HG02763 (cell line): ENCODE results near the gene GALNT18.

Experiments
- ATAC-seq: cut with Tn5 transposase; IDR thresholded peaks from one replicate; pipeline ENCODE4 v1.9.1; 2021; ENCODE audit warnings: mild to moderate bottlenecking, moderate library complexity; ENCODE audit not compliant: unreplicated experiment

Gene GALNT18

DNA sequence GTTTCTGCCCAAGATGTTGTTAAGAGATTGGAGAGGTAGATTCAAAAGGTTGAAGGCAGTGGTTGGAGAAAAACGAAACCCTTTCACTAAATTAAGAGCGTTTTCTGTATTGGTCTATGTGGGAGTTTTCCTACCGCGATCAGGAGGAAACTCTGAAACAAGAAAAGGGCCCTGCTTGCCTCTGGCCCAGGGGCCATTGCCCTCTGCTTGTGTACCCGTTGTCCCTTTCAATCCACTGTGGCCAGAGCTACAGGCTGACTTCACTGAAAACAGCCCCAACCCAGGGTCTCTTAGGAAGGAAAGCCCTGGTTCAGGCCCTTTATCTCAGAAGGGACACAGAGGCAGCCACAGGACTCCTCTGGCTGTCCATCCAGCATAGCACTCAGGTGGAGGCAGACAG, 367.8 kb downstream of the GALNT18 start:
- ATAC-seq: no peak

DNA sequence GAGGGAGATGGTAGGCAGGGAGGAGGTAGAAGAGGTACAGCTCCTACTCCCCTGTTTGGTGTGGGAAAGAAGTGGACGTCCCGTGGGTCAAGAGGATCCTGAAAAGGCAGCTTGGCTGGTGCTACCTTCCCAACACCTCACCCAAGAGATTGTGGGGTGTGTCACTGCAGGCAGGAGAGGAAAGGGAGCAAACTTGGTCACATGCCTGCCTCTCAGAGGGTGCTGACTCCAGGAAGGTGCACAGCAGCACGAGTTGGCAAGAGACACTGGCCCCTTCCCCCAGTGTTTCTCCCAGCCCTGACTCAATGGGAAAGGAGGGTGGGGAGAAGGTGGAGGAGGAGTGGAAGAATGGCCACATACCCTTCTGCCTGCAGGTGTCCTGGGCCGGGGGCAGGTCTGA, 368.3 kb downstream of the GALNT18 start:
- ATAC-seq: no peak

DNA sequence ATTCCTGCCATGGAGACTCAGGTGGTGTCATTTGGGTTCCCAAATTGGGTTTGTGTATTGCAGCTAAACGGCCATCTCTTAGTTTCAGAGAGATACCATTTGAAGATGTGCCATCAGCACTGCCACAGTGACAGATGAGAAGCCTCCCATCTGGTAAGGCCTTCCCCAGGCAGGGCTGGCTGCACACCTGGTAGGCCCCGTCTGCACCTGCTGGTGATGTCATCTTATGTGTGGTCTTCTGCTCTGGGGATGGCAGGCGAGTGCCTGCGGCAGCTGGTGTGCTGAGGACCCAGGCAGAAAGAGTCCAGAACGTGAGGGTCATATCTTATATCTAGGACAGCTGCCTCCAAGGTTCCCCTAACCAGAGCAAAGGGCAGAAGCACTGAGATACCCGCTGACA, 369.4 kb downstream of the GALNT18 start:
- no peak for ATAC-seq

DNA sequence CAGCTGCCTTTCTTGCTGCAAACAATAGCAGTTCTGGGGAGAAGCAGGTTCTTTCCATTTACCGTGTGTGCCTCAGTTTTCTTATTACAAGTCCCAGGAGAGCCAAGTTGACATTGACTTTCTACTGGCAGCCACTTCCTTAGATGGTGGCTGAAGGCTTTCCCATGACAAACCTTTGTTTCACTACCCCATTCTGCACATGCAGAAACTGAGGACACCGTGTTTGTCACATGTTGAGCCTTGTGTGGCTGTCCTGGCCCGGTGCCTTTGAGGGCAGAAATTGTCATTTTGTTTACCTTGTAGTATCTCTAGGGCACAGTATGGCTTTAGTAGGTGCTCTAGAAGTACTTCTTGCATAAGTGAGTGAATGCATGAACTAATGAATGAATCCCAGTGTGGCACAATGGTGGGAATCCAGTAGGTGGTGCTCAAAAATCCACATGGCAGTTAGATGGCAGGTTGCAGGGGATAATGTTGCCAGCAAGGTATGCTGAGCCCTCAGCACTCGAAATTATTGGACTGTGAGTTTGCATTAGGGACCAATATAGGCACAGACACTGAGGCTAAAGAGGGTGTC, 370.3 kb downstream of the GALNT18 start:
- ATAC-seq: no peak

DNA sequence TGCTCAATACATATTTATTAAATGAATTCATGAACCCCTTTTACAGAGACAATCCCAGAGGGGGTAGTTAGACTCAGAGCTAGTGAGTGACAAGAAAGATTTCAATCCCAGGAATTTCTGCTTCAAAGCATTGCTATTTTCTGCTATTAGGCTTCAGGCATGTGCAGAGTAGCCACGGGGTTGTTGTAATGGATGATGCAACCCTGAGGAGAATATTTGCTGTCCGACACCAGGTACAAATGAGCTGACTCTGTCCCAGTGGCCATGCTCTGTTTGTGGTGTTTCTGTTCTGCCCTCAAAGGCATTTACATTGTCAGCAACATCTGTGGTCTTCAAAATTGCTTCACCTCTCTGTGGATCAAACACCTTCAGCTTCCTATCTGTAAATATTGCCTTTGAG, 371.3 kb downstream of the GALNT18 start:
- no peak for ATAC-seq

DNA sequence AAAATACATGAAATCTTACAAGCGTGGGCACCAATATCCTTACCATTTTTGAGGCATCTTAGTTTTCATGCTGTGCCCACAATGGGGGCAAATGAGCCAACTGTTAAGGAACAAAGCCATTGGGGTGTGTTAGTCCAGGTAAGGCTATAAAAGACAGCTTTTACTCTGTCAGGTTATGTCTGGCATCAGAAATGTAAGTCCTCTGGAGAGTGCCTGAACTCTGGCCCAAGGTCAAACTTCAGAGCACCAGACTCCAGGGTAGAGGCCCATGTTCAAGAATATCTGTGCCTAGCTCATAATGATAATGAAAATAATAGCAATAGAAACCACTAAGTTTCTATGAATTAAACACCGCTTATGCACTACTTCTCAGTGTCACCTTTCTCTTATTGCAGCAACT, 374.2 kb downstream of the GALNT18 start:
- no peak for ATAC-seq

DNA sequence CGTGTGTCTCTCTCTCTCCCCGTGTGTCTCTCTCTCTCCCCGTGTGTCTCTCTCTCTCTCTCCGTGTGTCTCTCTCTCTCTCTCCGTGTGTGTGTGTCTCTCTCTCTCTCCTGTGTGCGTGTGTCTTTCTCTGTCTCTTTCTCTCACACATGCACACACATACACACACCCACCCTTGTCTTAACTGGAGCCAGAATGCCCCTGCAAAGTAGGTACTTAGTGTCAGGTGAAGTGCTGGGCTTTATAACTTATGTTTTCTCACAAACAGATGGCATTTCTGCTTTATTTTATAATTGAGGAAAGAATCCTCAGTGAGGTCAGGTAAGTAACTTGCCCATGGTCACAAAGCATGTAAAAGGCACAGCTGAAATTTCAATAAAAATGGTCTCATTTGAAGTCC, 374.7 kb downstream of the GALNT18 start:
- ATAC-seq: no peak

DNA sequence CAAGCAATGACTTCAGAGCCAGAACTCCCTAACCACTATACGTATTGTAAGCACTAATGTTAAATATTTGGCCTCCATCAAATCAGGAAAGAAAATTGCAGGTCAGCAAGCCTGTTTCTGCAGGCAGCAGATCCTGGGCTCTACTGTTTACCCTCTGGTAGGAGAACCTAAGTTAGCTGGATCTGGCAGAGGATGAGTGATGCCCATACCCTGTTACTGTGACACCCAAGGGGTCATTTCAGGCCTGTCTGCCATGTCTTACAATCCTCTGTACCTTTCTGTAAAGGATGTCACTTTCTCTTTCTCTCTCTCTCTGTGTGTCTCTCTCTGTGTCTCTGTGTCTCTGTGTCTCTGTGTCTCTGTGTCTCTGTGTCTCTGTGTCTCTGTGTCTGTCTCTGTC, 375.6 kb downstream of the GALNT18 start:
- ATAC-seq: no peak

DNA sequence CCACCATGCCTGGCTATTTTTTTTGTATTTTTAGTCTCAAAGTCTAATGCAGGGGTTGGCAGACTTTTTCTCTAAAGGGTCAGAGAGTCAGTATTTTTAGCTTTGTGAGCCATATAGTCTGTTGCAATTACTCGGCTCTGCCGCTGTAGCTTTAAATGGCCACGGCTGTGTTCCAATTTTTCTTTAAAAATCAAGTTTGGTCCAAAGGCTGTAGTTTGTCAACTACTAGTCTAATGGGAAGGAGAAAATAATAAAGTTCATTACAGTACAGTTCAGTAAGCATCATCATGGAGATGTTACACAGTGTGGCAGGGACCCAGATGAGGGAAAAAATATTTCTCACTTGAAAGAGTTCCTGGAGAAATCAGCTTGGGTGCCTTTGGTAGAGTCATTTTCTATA, 376.4 kb downstream of the GALNT18 start:
- no peak for ATAC-seq

DNA sequence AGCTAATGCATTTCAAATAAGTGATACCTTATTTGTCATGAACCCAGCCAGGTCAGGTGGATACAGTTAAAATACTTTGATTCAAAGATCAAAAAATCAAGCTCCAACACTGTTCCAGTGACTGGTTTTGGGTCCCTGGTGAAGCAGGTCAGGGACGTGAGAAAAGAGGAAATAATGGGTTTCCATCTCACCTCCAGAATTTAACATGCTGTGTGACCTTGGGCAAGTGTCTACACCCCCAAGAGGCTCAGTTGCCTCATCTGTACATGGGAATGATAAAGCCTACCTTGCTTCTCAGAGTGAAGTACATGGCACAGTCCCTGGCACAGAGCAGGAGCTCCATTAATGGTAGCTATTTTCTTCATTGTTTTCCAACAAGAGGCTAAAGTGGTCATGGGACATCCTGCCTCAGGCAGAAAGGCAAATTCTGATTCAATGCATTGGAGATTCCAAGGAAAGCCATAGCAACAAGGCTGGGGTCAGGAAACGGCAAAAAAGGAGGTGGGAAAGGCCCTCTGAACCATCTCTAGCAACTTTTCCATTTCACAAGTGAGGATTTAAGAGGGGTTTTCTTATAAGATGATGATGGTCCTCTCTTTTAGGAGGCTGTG, 377.2 kb downstream of the GALNT18 start:
- ATAC-seq: no peak

DNA sequence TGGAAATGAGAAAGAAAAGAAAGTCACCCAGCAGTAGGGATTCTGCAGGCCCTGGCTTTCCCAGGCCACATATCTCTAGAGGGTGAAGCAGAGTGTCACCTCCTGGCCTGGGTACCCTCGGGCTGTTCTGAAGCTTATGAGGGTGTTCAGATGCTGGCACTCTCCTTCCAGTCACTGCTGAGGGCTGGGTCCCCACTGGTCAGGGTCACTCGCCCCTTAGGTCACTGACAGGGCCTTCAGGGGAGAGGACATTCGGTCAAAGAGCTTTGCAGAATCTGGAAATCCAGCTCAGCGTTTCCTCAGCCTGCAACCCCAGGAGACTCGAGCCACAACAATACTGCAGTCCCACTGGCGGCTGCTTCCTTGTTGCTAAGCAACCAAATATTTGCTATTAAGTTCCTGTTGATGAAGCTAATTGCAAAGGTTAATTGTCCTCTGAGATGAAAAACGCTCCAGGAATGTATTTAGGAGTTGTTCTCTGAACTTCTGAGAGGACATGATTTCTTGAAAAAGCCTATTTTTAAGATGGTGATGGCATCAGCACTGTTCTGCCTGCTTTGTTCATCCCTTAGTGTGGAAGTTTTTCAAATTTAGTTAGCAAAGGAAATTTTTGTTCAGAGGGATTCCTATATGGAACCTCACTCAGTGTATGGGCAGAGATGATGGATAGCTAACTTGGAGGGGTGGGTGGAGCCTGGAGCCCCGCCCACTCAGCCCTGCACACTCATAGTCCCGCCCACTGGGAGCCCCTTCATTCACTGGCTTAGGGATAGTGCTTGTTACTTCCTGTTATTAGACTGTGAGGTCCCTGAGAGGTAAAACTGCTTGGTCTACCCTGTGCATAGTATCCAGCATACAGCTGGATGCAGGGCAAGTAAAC, 378.0 kb downstream of the GALNT18 start:
- ATAC-seq: no peak

DNA sequence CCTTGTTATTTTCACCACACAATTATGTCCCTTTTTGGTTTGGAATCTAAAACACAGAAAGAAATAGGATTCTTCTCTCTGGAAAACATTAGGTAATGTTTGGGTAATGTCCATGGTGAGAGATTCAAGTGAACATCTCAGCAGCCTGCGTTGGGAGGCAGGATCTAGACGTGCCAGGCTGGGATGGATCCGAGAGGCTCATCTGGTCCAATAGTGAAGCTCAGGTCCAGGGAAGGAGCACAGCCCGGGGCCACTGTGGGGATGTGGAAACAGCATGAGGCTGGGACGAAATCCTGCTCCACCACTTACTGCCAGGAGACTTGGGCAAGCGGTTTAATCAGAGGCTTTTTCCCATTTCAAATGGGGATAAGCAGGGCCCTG, 378.6 kb downstream of the GALNT18 start:
- ATAC-seq: no peak

DNA sequence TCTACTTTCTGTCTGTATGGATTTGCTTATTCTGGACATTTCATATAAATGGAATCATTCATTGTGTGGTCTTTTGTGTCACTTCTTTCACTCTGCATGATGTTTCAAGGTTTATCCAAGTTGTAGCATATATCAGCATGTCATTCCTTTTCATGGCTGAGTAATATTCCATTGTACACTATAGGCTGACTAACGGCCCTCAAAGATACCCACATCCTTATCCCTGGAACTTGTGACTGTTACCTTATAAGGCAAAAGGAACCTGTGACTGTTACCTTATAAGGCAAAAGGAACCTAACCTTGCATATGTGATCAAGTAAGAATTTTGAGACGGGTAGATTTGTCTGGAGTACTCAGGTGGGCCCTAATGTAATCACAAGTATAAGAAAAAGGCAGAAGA, 380.5 kb downstream of the GALNT18 start:
- ATAC-seq: no peak

DNA sequence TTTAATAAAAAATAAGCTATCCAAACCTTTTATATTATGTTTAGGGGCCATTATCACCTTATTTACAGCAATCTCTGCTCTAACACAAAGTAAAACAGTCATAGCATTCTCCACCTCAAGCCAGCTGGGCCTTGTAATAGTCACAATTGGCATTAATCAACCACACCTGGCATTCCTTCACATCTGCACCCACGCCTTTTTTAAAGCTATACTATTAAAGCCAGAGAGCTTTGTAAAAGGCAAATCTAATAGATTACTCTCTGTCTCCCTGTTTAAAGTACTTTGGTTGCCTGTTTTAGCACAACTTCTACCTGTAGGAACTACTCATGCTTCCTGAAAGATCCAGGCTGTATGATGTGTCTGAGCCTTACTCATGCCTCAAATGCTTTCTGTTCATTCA, 381.8 kb downstream of the GALNT18 start:
- ATAC-seq: no peak

DNA sequence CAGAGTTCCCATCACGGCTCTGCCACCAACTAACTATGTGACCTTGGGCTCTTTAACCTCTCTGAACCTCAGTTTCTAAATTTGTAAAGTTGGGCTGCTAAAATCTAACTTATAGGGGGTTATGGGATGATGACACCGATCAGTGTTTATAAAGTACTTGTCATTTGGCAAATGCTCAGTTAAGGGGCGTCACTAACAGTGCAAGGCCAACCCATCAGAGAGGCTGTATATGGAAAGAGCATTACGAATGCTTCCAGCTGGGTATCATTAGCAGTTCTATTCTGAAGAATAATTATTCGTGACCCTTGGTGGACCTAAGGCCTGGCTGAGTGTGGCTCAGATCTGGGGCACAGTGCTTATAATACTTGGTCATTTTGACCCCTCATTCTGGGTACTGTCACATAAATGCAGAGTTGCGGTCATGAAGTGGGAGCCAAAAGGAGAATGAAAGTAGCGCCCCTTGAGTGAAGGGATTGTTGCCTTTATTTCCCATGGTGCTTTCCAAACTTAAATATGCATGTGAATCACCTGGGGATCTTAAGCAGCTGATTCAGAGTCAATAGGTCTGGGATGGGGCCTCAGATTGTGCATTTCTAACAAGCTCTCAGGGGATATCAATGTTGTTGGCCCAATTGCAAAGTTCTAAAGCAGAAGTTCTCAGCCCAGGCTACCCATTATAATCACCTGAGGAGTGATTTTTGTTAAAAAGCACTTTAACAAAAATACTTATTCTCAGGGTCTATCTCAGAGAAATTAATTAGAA, 384.6 kb downstream of the GALNT18 start:
- ATAC-seq: no peak

DNA sequence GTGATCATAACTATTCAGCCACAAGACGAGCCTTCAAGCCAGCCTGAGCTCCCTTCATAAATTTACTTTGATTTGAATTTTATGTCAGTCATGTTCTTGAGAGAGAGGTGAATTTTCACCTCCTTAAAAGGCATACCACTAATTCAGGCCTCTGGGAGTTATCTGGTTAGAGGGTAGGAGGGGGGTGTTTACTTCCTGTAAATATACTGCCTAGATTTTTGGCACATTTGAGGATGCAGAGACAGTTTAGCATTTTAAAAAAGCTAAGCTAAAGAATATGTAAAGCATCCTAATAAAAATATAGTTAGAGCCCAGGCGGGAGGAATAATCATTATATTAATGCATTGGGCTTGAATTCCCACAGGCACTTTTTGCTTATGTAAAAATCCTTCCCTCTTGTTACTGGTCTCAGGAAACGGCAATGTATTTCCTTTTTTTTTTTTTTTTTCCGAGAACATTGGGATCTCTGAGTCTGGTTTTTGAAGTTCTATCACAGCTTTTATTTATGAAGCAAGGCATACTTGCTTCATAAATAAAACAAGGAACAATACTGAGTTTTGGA, 385.2 kb downstream of the GALNT18 start:
- ATAC-seq: no peak

DNA sequence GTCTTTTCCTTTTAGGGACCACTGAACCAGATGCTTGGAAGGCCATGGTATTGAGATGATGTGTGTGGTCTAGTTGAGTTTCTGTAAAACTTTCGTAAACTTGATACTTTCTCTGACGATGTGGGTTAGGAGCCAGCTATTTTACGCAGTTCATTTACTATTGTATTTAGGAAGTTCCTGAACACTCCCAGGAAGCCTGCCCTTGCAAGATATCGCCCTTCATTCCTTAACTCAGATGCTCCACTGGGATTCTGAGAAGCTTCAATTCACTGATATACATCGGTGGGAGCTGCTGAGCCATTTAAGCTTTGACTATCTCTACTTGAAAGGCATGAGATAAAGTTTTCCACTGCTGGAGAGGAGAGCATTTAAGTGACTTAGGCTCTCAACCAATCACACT, 390.0 kb downstream of the GALNT18 start:
- no peak for ATAC-seq

DNA sequence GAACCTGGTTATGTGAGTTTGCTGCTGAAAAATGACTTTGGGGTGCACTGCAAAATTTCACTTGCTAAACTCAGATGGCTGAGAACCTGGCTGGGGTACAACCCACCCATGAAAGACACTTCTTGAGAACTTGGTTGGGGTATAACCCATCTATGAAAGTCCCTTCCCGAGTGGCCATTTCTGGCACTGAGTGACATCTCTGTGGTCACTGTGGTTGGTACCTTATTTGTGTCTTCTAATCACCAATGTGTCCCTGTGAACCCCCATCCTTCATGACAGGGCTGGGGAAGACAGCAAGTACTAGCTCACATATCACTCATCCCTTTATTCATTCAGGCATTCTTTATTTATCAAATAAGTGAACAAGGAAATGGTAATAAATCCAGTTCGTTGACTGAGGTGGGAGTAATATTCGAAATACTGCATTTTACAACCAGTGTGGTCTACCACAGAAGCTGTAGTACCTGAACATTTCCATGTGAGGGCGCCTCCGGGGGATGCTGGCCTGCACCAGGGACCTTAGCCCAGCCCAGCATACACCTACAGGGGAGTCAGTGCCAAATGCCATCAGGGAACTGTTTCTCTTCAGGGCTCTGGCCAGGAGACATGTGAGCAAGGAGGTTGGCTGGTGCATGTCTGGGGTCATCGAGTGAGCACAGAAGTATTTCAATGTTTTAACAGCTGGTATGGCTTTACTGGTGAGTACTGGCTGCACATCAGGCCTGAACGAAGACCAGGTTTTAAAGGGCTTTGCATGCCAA, 390.8 kb downstream of the GALNT18 start:
- no peak for ATAC-seq

DNA sequence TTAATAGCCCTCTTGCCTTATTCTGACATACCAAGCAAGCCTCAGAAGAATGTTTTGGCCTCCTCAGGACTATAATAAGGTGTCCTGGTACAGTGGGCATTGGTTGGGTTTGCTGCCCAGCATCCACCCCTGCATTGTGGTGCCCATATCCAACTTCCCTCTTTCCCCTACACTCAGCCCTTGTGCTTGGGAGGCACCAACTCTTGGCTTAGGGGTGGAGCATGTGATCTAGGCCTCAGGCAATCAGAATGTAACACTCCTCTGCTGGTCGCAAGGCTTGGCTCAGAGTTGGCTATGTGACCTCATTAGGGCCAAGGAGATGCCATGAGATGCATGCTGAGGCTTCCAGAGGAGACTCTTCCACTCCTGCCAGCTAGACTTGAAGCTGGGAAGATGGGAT, 391.7 kb downstream of the GALNT18 start:
- ATAC-seq: no peak

DNA sequence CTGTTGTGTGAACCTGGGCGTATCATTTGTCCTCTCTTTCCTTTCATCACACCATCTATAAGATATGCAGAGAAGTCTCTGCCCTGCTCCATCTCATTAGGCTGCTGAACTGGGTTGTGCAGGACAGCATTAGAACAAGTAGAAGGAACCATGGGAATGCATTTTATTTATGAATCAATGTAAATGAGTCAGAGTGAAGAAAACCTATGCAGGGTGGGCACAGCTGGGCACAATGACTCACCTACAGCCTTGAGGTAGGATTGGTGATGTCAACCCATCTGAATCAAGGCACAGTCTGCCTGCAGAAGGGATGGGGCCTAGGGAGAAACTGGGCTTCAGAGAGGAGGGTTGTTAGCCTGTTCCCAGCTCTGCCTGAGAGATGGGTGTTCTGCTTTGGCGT, 392.2 kb downstream of the GALNT18 start:
- ATAC-seq: no peak
